Left ventricle myocardium inferior (tissue), 1 donor: ENCODE data around the gene GTF2H1. TPM values are rescaled to one million over a fixed set of nuclear protein-coding genes. Genes with fewer than 3 reads are reported as not detected.
"Not testable (repeated sequence)": the region's sequence is repeated elsewhere in the genome, so short reads cannot be mapped to it uniquely, and the experiment has no call there.

Experiments
- DNase-seq: peaks from one replicate; pipeline ENCODE4 v3.0.0-alpha.2; 2020
- H3K27ac ChIP-seq: fragments of 200-600 bp; replicated peaks from 2 replicates; pipeline ENCODE4 v1.8.0; 2021
- H3K27me3 ChIP-seq: fragments of 200-600 bp; 2 replicates; pipeline ENCODE4 v1.8.0; 2021; ENCODE audit warnings: low read depth
- H3K36me3 ChIP-seq: fragments of 200-600 bp; 2 replicates; pipeline ENCODE4 v1.8.0; 2021
- H3K4me1 ChIP-seq: fragments of 200-600 bp; 2 replicates; pipeline ENCODE4 v1.8.0; 2021
- H3K4me3 ChIP-seq: fragments of 200-600 bp; 2 replicates; pipeline ENCODE4 v1.8.0; 2021; ENCODE audit warnings: mild to moderate bottlenecking, moderate library complexity
- H3K9me3 ChIP-seq: fragments of 200-600 bp; replicated peaks from 2 replicates; pipeline ENCODE4 v1.8.0; 2021
- CTCF ChIP-seq: fragments of 200-600 bp; IDR thresholded peaks from 2 replicates; pipeline ENCODE4 v1.8.0; 2021; ENCODE audit warnings: antibody characterized with exemption, mild to moderate bottlenecking, borderline replicate concordance
- intact Hi-C: fragments of 100-400 bp; cut with micrococcal nuclease; formaldehyde crosslinking; loops from one replicate; pipeline ENCODE4 v1.11.0; 2022
- total RNA-seq: library from RNA; stranded (reverse); fragmentation: NEBNext Ultra II Directional; extraction: Animal tissue kit (Norgen Biotek cat#: 25700); gene quantifications from one replicate; pipeline ENCODE4 v1.2.1, GENCODE V29; 2021
- donor health status: DM: no; HTN: yes; CAD: no; lungs with severe emphysema.

GTF2H1 gene
- total RNA-seq, 1 donor from 2014 or later: 24.3 TPM

- H3K27me3 ChIP-seq: no peaks in the 10 kb centered on the region
- H3K4me3 ChIP-seq: no peak overlapping the region
- peaks cover 4% of the 10 kb centered on the region for H3K36me3 ChIP-seq
- no peaks in the 10 kb centered on the region for H3K9me3 ChIP-seq
- no peak overlapping the region for H3K27ac ChIP-seq
- DNase-seq: no peak
- intact Hi-C loops: no loop called here
- H3K4me1 ChIP-seq: peaks cover 53% of the 10 kb centered on the region
- no peak for TF ChIP-seq CTCF
These were observed 2.5 kb upstream of the GTF2H1 start for GRCh38 chr11:18319914-18320313.

- TF ChIP-seq CTCF: no peak
- Histone ChIP-seq H3K9me3 (no peaks in the 10 kb centered on the region), H3K36me3 (peaks cover 3% of the 10 kb centered on the region), H3K4me1 (peaks cover 52% of the 10 kb centered on the region), H3K4me3 (peak overlapping the region; percentile 91), H3K27me3 (no peaks in the 10 kb centered on the region), H3K27ac (no peak overlapping the region)
- DNase-seq: no peak
- intact Hi-C loops: no loop called here
These were observed 1.8 kb upstream of the GTF2H1 start for GRCh38 chr11:18320617-18321016.

GRCh38 chr11:18321578-18321968 is 794 bp upstream of the GTF2H1 start:
- Histone ChIP-seq H3K27ac (peak overlapping the region; percentile 98), H3K27me3 (no peaks in the 10 kb centered on the region), H3K9me3 (no peaks in the 10 kb centered on the region), H3K4me3 (peak overlapping the region; percentile 91), H3K4me1 (peaks cover 53% of the 10 kb centered on the region), H3K36me3 (peaks cover 7% of the 10 kb centered on the region)
- intact Hi-C loops: no loop called here
- no peak for TF ChIP-seq CTCF
- DNase-seq: no peak

- H3K27ac ChIP-seq: peak overlapping the region; percentile 98
These were observed 627 bp downstream of the GTF2H1 start for GRCh38 chr11:18322818-18323570.

GRCh38 chr11:18323881-18324280 is 1.5 kb downstream of the GTF2H1 start:
- peaks cover 16% of the 10 kb centered on the region for H3K36me3 ChIP-seq
- DNase-seq, H3K9me3 ChIP-seq, intact Hi-C loops, H3K27me3 ChIP-seq: not testable (repeated sequence)
- peak overlapping the region; percentile 91 for H3K4me3 ChIP-seq
- H3K27ac ChIP-seq: peak overlapping the region; percentile 41
- peaks cover 72% of the 10 kb centered on the region for H3K4me1 ChIP-seq

More at GRCh38 chr11:18322818-18323570, 627 bp downstream of the GTF2H1 start:
- peaks cover 13% of the 10 kb centered on the region for H3K36me3 ChIP-seq
- no peaks in the 10 kb centered on the region for H3K9me3 ChIP-seq
- no peak for TF ChIP-seq CTCF
- intact Hi-C loops: no loop called here
- H3K4me1 ChIP-seq: peaks cover 67% of the 10 kb centered on the region
- no peaks in the 10 kb centered on the region for H3K27me3 ChIP-seq
- no peak for DNase-seq
- peak overlapping the region; percentile 91 for H3K4me3 ChIP-seq

- peak overlapping the region; percentile 41 for H3K27ac ChIP-seq
These were observed 2.0 kb downstream of the GTF2H1 start for GRCh38 chr11:18324381-18324780.

More at GRCh38 chr11:18324381-18324780, 2.0 kb downstream of the GTF2H1 start:
- TF ChIP-seq CTCF: no peak
- Histone ChIP-seq H3K4me1 (peaks cover 77% of the 10 kb centered on the region), H3K9me3 (no peaks in the 10 kb centered on the region), H3K4me3 (peak overlapping the region; percentile 91), H3K36me3 (peaks cover 19% of the 10 kb centered on the region), H3K27me3 (no peaks in the 10 kb centered on the region)
- DNase-seq: no peak
- intact Hi-C loops: no loop called here
